Endothelial cell of umbilical vein (primary cell): ENCODE measurements around the gene IFT88. TPM values are rescaled to one million over a fixed set of nuclear protein-coding genes. Genes with fewer than 3 reads are reported as not detected.
"Not testable (repeated sequence)": the region's sequence is repeated elsewhere in the genome, so short reads cannot be mapped to it uniquely, and the experiment has no call there.

Experiments
- BruUV-seq: library from RNA; stranded (reverse); fragments of 400-500 nt; replicated peaks from 2 replicates; lab custom pipeline; 2021; lab: Mats Ljungman, UMichigan
- CTCF ChIA-PET: fragments of 300-600, 350-600 bp; sonication (Branson Sonifier 250); formaldehyde crosslinking; loops from one replicate; lab custom pipeline; 2021; ENCODE audit warnings: antibody characterized with exemption, inconsistent platforms; lab: Charles Lee
- POLR2A ChIA-PET: fragments of 300-600, 350-600 bp; sonication (Branson Sonifier 250); formaldehyde crosslinking; loops from one replicate; lab custom pipeline; 2021; ENCODE audit warnings: antibody characterized with exemption, inconsistent platforms; lab: Charles Lee
- DNase-seq: peaks from one replicate; pipeline ENCODE4 v3.0.0-alpha.2; 2011; ENCODE audit warnings: low read depth, low spot score
- FAIRE-seq: peaks from 2 replicates; lab custom pipeline; 2011; peaks lifted over from hg19 to GRCh38; lab: Jason Lieb, UNC
- H2AFZ ChIP-seq: 2 replicates; pipeline ENCODE4 v1.6.0; 2012; ENCODE audit warnings: low read depth, low read length, control low read depth, inconsistent platforms
- H3K27ac ChIP-seq: 2 replicates; pipeline ENCODE4 v1.5.1; 2011; ENCODE audit warnings: low read depth, mild to moderate bottlenecking, control low read depth, low read length, moderate library complexity; ENCODE audit not compliant: insufficient read depth
- H3K27me3 ChIP-seq, 2 experiments: 2 replicates each; pipeline versions ENCODE4 v1.6.0 to v1.6.1; 2011; ENCODE audit warnings: low read length in 2 of 2, mixed read lengths in 1 of 2; ENCODE audit not compliant: control insufficient read depth in 2 of 2, insufficient read depth in 2 of 2
- H3K36me3 ChIP-seq, 2 experiments: 2 replicates in 1 of 2; 3 replicates in 1 of 2; pipeline ENCODE4 v1.5.1; 2011; ENCODE audit warnings: low read length in 2 of 2, mild to moderate bottlenecking in 1 of 2, moderate library complexity in 1 of 2; ENCODE audit not compliant: control insufficient read depth in 2 of 2, insufficient read depth in 2 of 2; ENCODE audit errors: extremely low read depth in 1 of 2
- H3K4me1 ChIP-seq: 3 replicates; pipeline ENCODE4 v1.5.1; 2011; ENCODE audit warnings: mild to moderate bottlenecking, low read length; ENCODE audit not compliant: control insufficient read depth, insufficient read depth; ENCODE audit errors: extremely low read depth
- H3K4me2 ChIP-seq: 2 replicates; pipeline ENCODE4 v1.6.1; 2011; ENCODE audit warnings: low read length, control low read depth, mixed read lengths; ENCODE audit not compliant: insufficient read depth
- H3K4me3 ChIP-seq, 3 experiments: fragments of 200-600 bp in 1 of 3; sonication (generic), shearing (Covaris generic) in 1 of 3; replicated peaks in 1 of 3; 2 replicates each; pipeline ENCODE4 v1.5.1; 2011 to 2016; ENCODE audit warnings: control low read depth in 3 of 3, low read length in 3 of 3, mild to moderate bottlenecking in 2 of 3, inconsistent platforms in 1 of 3, low read depth in 1 of 3, moderate library complexity in 1 of 3; ENCODE audit not compliant: insufficient read depth in 1 of 3
- H3K79me2 ChIP-seq: 2 replicates; pipeline ENCODE4 v1.6.0; 2012; ENCODE audit warnings: low read length, inconsistent platforms; ENCODE audit not compliant: control insufficient read depth, insufficient read depth
- H3K9ac ChIP-seq: replicated peaks from 2 replicates; pipeline ENCODE3; 2011; ENCODE audit warnings: low read length, control low read depth; ENCODE audit not compliant: insufficient read depth; ENCODE audit errors: extremely low read depth
- H3K9me1 ChIP-seq: replicated peaks from 3 replicates; pipeline ENCODE4 v1.6.0; 2011; ENCODE audit warnings: mild to moderate bottlenecking, low read length; ENCODE audit not compliant: control insufficient read depth, insufficient read depth; ENCODE audit errors: extremely low read depth
- H3K9me3 ChIP-seq: replicated peaks from 2 replicates; pipeline ENCODE4 v1.5.1; 2012; ENCODE audit warnings: low read length, inconsistent platforms; ENCODE audit not compliant: control insufficient read depth, insufficient read depth
- H4K20me1 ChIP-seq: replicated peaks from 2 replicates; pipeline ENCODE3; 2011; ENCODE audit warnings: mild to moderate bottlenecking, low read length; ENCODE audit not compliant: control insufficient read depth, insufficient read depth; ENCODE audit errors: extremely low read depth
- EZH2 ChIP-seq: IDR thresholded peaks from 2 replicates; pipeline ENCODE4 v1.6.1; 2012; ENCODE audit warnings: borderline replicate concordance, low read depth, mild to moderate bottlenecking, moderate library complexity, low read length, inconsistent platforms; ENCODE audit not compliant: severe bottlenecking
- FOS ChIP-seq: IDR thresholded peaks from 2 replicates; pipeline ENCODE4 v1.6.1; 2011; ENCODE audit warnings: mild to moderate bottlenecking, low read length, moderate library complexity, borderline replicate concordance; ENCODE audit not compliant: insufficient read depth
- GATA2 ChIP-seq: IDR thresholded peaks from 2 replicates; pipeline ENCODE4 v1.7.0; 2011; ENCODE audit warnings: low read depth, mild to moderate bottlenecking, moderate library complexity, mixed read lengths, low read length; ENCODE audit not compliant: insufficient read length, insufficient read depth
- JUN ChIP-seq: IDR thresholded peaks from 2 replicates; pipeline ENCODE4 v1.6.1; 2011; ENCODE audit warnings: borderline replicate concordance, low read depth; ENCODE audit not compliant: insufficient read length, insufficient read depth
- MYC ChIP-seq: IDR thresholded peaks from one replicate; pipeline ENCODE4 v1.6.1; 2011; ENCODE audit warnings: mild to moderate bottlenecking, low read depth, low read length
- POLR2A ChIP-seq: IDR thresholded peaks from 2 replicates; pipeline ENCODE4 v1.6.1; 2012; ENCODE audit warnings: low read depth, mild to moderate bottlenecking, control low read depth, low read length
- POLR2AphosphoS5 ChIP-seq: IDR thresholded peaks from 2 replicates; pipeline ENCODE4 v1.6.1; 2012; ENCODE audit warnings: low read depth, mild to moderate bottlenecking, control low read depth, low read length, moderate library complexity; ENCODE audit not compliant: insufficient read depth
- dilution Hi-C: fragments of 300-500 bp; cut with MboI; formaldehyde crosslinking; loops from one replicate; pipeline ENCODE4 v1.15.0; 2019; ENCODE audit warnings: low sequenced_read_pairs; ENCODE audit not compliant: extremely low pct_ligation_motif_present
- intact Hi-C: fragments of 100-400 bp; cut with micrococcal nuclease; formaldehyde crosslinking; loops from one replicate; pipeline ENCODE4 v1.10.0; 2022
- polyA plus RNA-seq, 4 experiments: library from polyadenylated mRNA; depleted of rRNA in 3 of 4; stranded (reverse) in 3 of 4; unstranded in 1 of 4; fragments of >200 nt; gene quantifications; 2 replicates each; pipeline versions ENCODE4 v1.2.1 to v1.2.3, GENCODE V29; 2011 to 2012; ENCODE audit warnings: missing spikeins in 1 of 4
- total RNA-seq: library from RNA; stranded (reverse); gene quantifications from 2 replicates; pipeline ENCODE4 v1.2.3, GENCODE V29; 2021
- TF ChIP-seq, protein P1 (sequence below): IDR thresholded peaks from 2 replicates; pipeline ENCODE4 v1.6.1; 2011; ENCODE audit not compliant: insufficient read depth, insufficient read length
- TF ChIP-seq, protein P2 (sequence below), 2 donors: IDR thresholded peaks; 1 replicate in 1 of 2; 2 replicates in 1 of 2; pipeline ENCODE4 v1.5.1; 2011; ENCODE audit warnings: low read length in 2 of 2, mild to moderate bottlenecking in 2 of 2, moderate library complexity in 2 of 2, control low read depth in 1 of 2, inconsistent platforms in 1 of 2, low read depth in 1 of 2; ENCODE audit not compliant: insufficient read depth in 1 of 2; ENCODE audit errors: extremely low read depth in 1 of 2

IFT88 gene
- total and polyA plus RNA-seq, 2 donors (not counting 3 experiments of a cell fraction or from before 2014, with no cell fraction given): 2.4 to 9.1 TPM

- H3K4me2 ChIP-seq, H3K79me2 ChIP-seq, H3K36me3 ChIP-seq, H3K9ac ChIP-seq, H3K9me1 ChIP-seq, H3K27me3 ChIP-seq, DNase-seq, intact Hi-C loops, H3K4me3 ChIP-seq, H3K27ac ChIP-seq, H2AFZ ChIP-seq, H3K4me1 ChIP-seq, FAIRE-seq, BruUV-seq, CTCF ChIA-PET, POLR2A ChIA-PET, H4K20me1 ChIP-seq, H3K9me3 ChIP-seq, dilution Hi-C loops: not testable (repeated sequence)
These were observed 114.5 kb downstream of the IFT88 start for GRCh38 chr13:20681481-20681880.

DNA sequence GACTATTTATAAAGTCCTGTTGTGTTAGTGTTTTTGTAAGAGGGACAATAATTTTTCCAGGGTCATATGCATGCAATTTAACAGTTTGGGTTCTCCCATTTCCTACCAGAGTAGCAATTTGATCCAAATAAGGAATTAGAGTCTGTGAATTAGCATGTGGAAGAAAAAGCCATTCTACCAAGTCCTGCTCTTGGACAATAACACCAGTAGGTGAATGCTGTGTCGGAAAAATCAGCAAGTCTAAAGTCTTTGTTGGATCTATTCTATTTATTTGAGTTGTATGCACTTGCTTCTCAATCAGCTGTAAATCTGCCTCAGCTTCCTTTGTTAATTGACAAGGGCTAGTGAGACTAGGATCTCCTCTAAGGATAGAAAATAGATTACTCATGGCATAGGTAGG is 115.1 kb downstream of the IFT88 start:
- POLR2A ChIA-PET: interaction anchor here (0.6 kb wide), 1 partner anchor 185 kb away, joined by 4 read pairs; no protein-coding TSS in a partner anchor
- no peaks in the 10 kb centered on the region for H3K4me1 ChIP-seq
- H3K9me1 ChIP-seq: no peaks in the 10 kb centered on the region
- no peak overlapping the region for H3K4me2 ChIP-seq
- H3K9me3 ChIP-seq: no peaks in the 10 kb centered on the region
- FAIRE-seq: no peak
- H3K79me2 ChIP-seq: no peaks in the 10 kb centered on the region
- no TSS peak for BruUV-seq
- H4K20me1 ChIP-seq: no peaks in the 10 kb centered on the region
- dilution Hi-C loops: no loop called here
- no peaks in the 10 kb centered on the region for H3K36me3 ChIP-seq
- no peak overlapping the region for H2AFZ ChIP-seq
- DNase-seq: no peak
- TF ChIP-seq, protein P1, sequence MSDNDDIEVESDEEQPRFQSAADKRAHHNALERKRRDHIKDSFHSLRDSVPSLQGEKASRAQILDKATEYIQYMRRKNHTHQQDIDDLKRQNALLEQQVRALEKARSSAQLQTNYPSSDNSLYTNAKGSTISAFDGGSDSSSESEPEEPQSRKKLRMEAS: no peak
- TF ChIP-seq FOS (no peak), EZH2 (no peak), MYC (no peak), POLR2AphosphoS5 (no peak), GATA2 (no peak), JUN (no peak), POLR2A (no peak)
- TF ChIP-seq, protein P2, sequence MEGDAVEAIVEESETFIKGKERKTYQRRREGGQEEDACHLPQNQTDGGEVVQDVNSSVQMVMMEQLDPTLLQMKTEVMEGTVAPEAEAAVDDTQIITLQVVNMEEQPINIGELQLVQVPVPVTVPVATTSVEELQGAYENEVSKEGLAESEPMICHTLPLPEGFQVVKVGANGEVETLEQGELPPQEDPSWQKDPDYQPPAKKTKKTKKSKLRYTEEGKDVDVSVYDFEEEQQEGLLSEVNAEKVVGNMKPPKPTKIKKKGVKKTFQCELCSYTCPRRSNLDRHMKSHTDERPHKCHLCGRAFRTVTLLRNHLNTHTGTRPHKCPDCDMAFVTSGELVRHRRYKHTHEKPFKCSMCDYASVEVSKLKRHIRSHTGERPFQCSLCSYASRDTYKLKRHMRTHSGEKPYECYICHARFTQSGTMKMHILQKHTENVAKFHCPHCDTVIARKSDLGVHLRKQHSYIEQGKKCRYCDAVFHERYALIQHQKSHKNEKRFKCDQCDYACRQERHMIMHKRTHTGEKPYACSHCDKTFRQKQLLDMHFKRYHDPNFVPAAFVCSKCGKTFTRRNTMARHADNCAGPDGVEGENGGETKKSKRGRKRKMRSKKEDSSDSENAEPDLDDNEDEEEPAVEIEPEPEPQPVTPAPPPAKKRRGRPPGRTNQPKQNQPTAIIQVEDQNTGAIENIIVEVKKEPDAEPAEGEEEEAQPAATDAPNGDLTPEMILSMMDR (IDR thresholded peaks at IDR 0.05; ENCODE audit: extremely low read depth in 1 of 2, insufficient read depth in 1 of 2, low read depth in 1 of 2, low read length in 2 of 2): no peak
- CTCF ChIA-PET: no interaction called here
- H3K9ac ChIP-seq: no peak overlapping the region
- intact Hi-C loops: no loop called here
- H3K4me3 ChIP-seq: no peak overlapping the region
- no peaks in the 10 kb centered on the region for H3K27me3 ChIP-seq
- no peak overlapping the region for H3K27ac ChIP-seq
